AG10803 (cell line): ENCODE data around the gene ZYG11A.
"Not testable (repeated sequence)": the region's sequence is repeated elsewhere in the genome, so short reads cannot be mapped to it uniquely, and the experiment has no call there.

ENCODE experiments used
- DNase-seq: peaks from one replicate; pipeline ENCODE4 v3.0.0; 2010; ENCODE audit warnings: low read depth
- H3K4me3 ChIP-seq: 2 replicates; pipeline ENCODE4 v1.5.1; 2011; ENCODE audit warnings: mild to moderate bottlenecking, low read length, control low read depth
- CTCF ChIP-seq: conservative IDR thresholded peaks from 2 replicates; pipeline ENCODE4 v1.5.1; 2011; ENCODE audit warnings: mild to moderate bottlenecking, low read length, control low read depth, inconsistent platforms

The ZYG11A gene

GRCh38 chr1:52842643-52843310 lies at the start of gene ZYG11A:
Gene ZYG11A, plus strand, starts transcription at chr1:52842760. Its CDS starts 124 bp downstream, at chr1:52842884.
- peak within 1 kb of the TSS; percentile 72 for H3K4me3 ChIP-seq
- peak; percentile 75 for DNase-seq

GRCh38 chr1:52793717-52794116 lies 48.8 kb upstream of the ZYG11A start:
- H3K4me3 ChIP-seq, DNase-seq: not testable (repeated sequence)

More at GRCh38 chr1:52842643-52843310, at the start of gene ZYG11A:
- TF ChIP-seq CTCF, result peak; percentile 22; the same call in 1 of the 2 replicates

- DNase-seq, result no peak
- no peak overlapping the region for H3K4me3 ChIP-seq
- no peak for TF ChIP-seq CTCF
These were observed 47.1 kb upstream of the ZYG11A start for GRCh38 chr1:52795464-52795863.

GRCh38 chr1:52798331-52798730 lies 44.2 kb upstream of the ZYG11A start:
- TF ChIP-seq CTCF, result no peak
- H3K4me3 ChIP-seq, result no peak overlapping the region
- DNase-seq, result no peak

- DNase-seq, result no peak
- TF ChIP-seq CTCF, result no peak
- no peak overlapping the region for H3K4me3 ChIP-seq
These were observed 41.5 kb upstream of the ZYG11A start for GRCh38 chr1:52801011-52801410.

- not testable (repeated sequence) for DNase-seq, H3K4me3 ChIP-seq
These were observed 38.5 kb upstream of the ZYG11A start for GRCh38 chr1:52804083-52804482.

- no peak for TF ChIP-seq CTCF
- peak; percentile 22 for DNase-seq
- H3K4me3 ChIP-seq, result no peak overlapping the region
These were observed 28.1 kb upstream of the ZYG11A start for GRCh38 chr1:52814465-52814864.

- H3K4me3 ChIP-seq, DNase-seq: not testable (repeated sequence)
These were observed 21.7 kb upstream of the ZYG11A start for GRCh38 chr1:52820830-52821229.

GRCh38 chr1:52825868-52826267 lies 16.7 kb upstream of the ZYG11A start:
- TF ChIP-seq CTCF, result peak; percentile 12; the same call in 1 of the 2 replicates
- no peak for DNase-seq
- H3K4me3 ChIP-seq, result no peak overlapping the region
